Aorta (tissue), 5 donors: Measurements from ENCODE around the gene FBXW5. TPM values are rescaled to one million over a fixed set of nuclear protein-coding genes. Genes with fewer than 3 reads are reported as not detected.
A peak's percentile ranks its signal among the peaks of the same experiment; 100 is the strongest.

Experiments
- ATAC-seq: fragments of 200-7000 bp; cut with Tn5 transposase; one replicate; pipeline ENCODE4 v1.9.1; 2022; ENCODE audit warnings: moderate library complexity; ENCODE audit not compliant: low FRiP score
- DNase-seq, 2 donors: peaks; one replicate each; pipeline ENCODE4 v3.0.0-alpha.2; 2020
- H3K27ac ChIP-seq, 2 donors: one replicate each; pipeline ENCODE4 v1.5.1; 2013; ENCODE audit warnings: low read length in 2 of 2, mild to moderate bottlenecking in 2 of 2, moderate library complexity in 2 of 2, control low read depth in 1 of 2, inconsistent platforms in 1 of 2, low read depth in 1 of 2
- H3K27me3 ChIP-seq, 2 donors: one replicate each; pipeline ENCODE4 v1.6.1; 2013; ENCODE audit warnings: control low read depth in 1 of 2, low read length in 1 of 2, mild to moderate bottlenecking in 1 of 2, moderate library complexity in 1 of 2; ENCODE audit not compliant: insufficient read depth in 2 of 2, control insufficient read depth in 1 of 2
- H3K36me3 ChIP-seq, 2 donors: one replicate each; pipeline ENCODE4 v1.6.1; 2013; ENCODE audit warnings: control low read depth in 1 of 2, low read length in 1 of 2, mild to moderate bottlenecking in 1 of 2; ENCODE audit not compliant: insufficient read depth in 2 of 2, control insufficient read depth in 1 of 2
- H3K4me1 ChIP-seq, 2 donors: one replicate each; pipeline ENCODE4 v1.6.1; 2013; ENCODE audit warnings: low read length in 2 of 2, control low read depth in 1 of 2, mild to moderate bottlenecking in 1 of 2, moderate library complexity in 1 of 2; ENCODE audit not compliant: insufficient read depth in 2 of 2, control insufficient read depth in 1 of 2
- H3K4me3 ChIP-seq, 2 donors: one replicate each; pipeline ENCODE4 v1.5.1; 2013; ENCODE audit warnings: low read length in 2 of 2, control low read depth in 1 of 2, mild to moderate bottlenecking in 1 of 2
- H3K9me3 ChIP-seq: one replicate; pipeline ENCODE4 v1.6.1; 2013; ENCODE audit warnings: mild to moderate bottlenecking, low read length; ENCODE audit not compliant: control insufficient read depth
- WGBS, 2 donors: extraction: QIAGEN DNeasy Blood & Tissue Kit; methylation state at CpG; one replicate each; pipeline ENCODE4 v1.1.7; 2013; 5-methylcytosine and 5-hydroxymethylcytosine counted together
- intact Hi-C, 2 donors: fragments of 100-400 bp; cut with DNase I; formaldehyde crosslinking; loops; one replicate each; pipeline versions ENCODE4 v1.14.2 to v1.15.0; 2022
- polyA plus RNA-seq, 2 donors: library from polyadenylated mRNA; stranded (reverse); fragments of 200-250 nt; gene quantifications; one replicate each; pipeline ENCODE4 v1.2.3, GENCODE V29; 2013
- total RNA-seq, 2 donors: library from RNA; stranded (reverse); fragmentation: NEBNext Ultra II Directional; extraction: Animal tissue kit (Norgen Biotek cat#: 25700); gene quantifications; one replicate each; pipeline ENCODE4 v1.2.1, GENCODE V29; 2021
- donor health status: healthy with polysubstance abuse.
- donor health status: Bipolar disorder and iron deficiency.
- donor health status: DM: no; HTN: no; CAD: no.
- donor health status: DM: no; HTN: no; CAD: no.
- donor health status: DM: yes; HTN: yes; CAD: no.

The FBXW5 gene
- total and polyA plus RNA-seq, 4 donors = 92.5 to 191 (median 109) TPM

GRCh38 chr9:136979769-136980587 is 35.4 kb upstream of the FBXW5 start:
- Histone ChIP-seq H3K4me1 (no peaks in the 10 kb centered on the region), H3K4me3 (no peak overlapping the region), H3K36me3 (no peaks in the 10 kb centered on the region), H3K9me3 (no peaks in the 10 kb centered on the region), H3K27ac (no peak overlapping the region), H3K27me3 (no peaks in the 10 kb centered on the region)
- DNase-seq (no peak), ATAC-seq (no peak)
- 91 to 92% methylated on average over 23 to 26 of the region's 26 CpGs for WGBS, 2 donors
- intact Hi-C loops = no loop called here

- intact Hi-C loops = no loop called here
- Histone ChIP-seq H3K9me3 (no peaks in the 10 kb centered on the region), H3K27ac (no peak overlapping the region), H3K36me3 (no peaks in the 10 kb centered on the region), H3K4me1 (no peaks in the 10 kb centered on the region), H3K27me3 (no peaks in the 10 kb centered on the region), H3K4me3 (no peak overlapping the region)
- WGBS, 2 donors = 59 to 72% methylated on average over 24 to 41 of the region's 41 CpGs
- DNase-seq (peak in 1 of 2 donors; percentile 87), ATAC-seq (no peak)
These were observed 34.5 kb upstream of the FBXW5 start for GRCh38 chr9:136978865-136979544.

- Histone ChIP-seq H3K4me3 (peak overlapping the region in 1 of 2 donors; percentile 18), H3K27me3 (no peaks in the 10 kb centered on the region), H3K9me3 (no peaks in the 10 kb centered on the region), H3K27ac (no peak overlapping the region), H3K4me1 (no peaks in the 10 kb centered on the region), H3K36me3 (no peaks in the 10 kb centered on the region)
- intact Hi-C loops = no loop called here
- ATAC-seq (peak; percentile 76), DNase-seq (peak; percentile 80 to 91)
- 2 to 4% methylated on average over 60 to 78 of the region's 78 CpGs for WGBS, 2 donors
These were observed 33.7 kb upstream of the FBXW5 start for GRCh38 chr9:136978073-136978864.

- Histone ChIP-seq H3K27me3 (no peaks in the 10 kb centered on the region), H3K27ac (no peak overlapping the region), H3K36me3 (no peaks in the 10 kb centered on the region), H3K4me1 (no peaks in the 10 kb centered on the region), H3K4me3 (peak overlapping the region in 1 of 2 donors; percentile 18), H3K9me3 (no peaks in the 10 kb centered on the region)
- ATAC-seq = no peak
- intact Hi-C loops = no loop called here
- 13 to 14% methylated on average over 22 to 33 of the region's 33 CpGs for WGBS, 2 donors
- no peak for DNase-seq
These were observed 33.1 kb upstream of the FBXW5 start for GRCh38 chr9:136977649-136978072.

- no peak within 1 kb of the TSS for H3K27ac ChIP-seq
- H3K27me3 ChIP-seq = no peaks in the 10 kb centered on the region
- intact Hi-C loops = no loop called here
These were observed 32.7 kb upstream of the FBXW5 start, which contains the start of gene PTGDS for GRCh38 chr9:136977223-136977622. Gene PTGDS, plus strand, starts transcription at chr9:136977504. Its CDS starts 75 bp downstream, at chr9:136977579.

GRCh38 chr9:136975644-136976043 is 31.1 kb upstream of the FBXW5 start:
- Histone ChIP-seq H3K27ac (no peak overlapping the region), H3K4me3 (no peak overlapping the region), H3K9me3 (no peaks in the 10 kb centered on the region), H3K36me3 (no peaks in the 10 kb centered on the region), H3K4me1 (no peaks in the 10 kb centered on the region), H3K27me3 (no peaks in the 10 kb centered on the region)
- ATAC-seq (no peak), DNase-seq (no peak)
- 51 to 61% methylated on average over 8 to 14 of the region's 14 CpGs for WGBS, 2 donors
- intact Hi-C loops = no loop called here

More at GRCh38 chr9:136977223-136977622, 32.7 kb upstream of the FBXW5 start, which contains the start of gene PTGDS:
- Histone ChIP-seq H3K4me1 (no peaks in the 10 kb centered on the region), H3K9me3 (no peaks in the 10 kb centered on the region), H3K36me3 (no peaks in the 10 kb centered on the region), H3K4me3 (peak within 1 kb of the TSS in 1 of 2 donors; percentile 18)
- DNase-seq (no peak), ATAC-seq (peak; percentile 53)
- 64 to 74% methylated on average over 7 to 10 of the region's 10 CpGs for WGBS, 2 donors

GRCh38 chr9:136974817-136975535 is 30.4 kb upstream of the FBXW5 start:
- no peak overlapping the region for H3K4me3 ChIP-seq
- DNase-seq (no peak), ATAC-seq (no peak)
- intact Hi-C loops = no loop called here
- H3K27me3 ChIP-seq = no peaks in the 10 kb centered on the region
- H3K9me3 ChIP-seq = no peaks in the 10 kb centered on the region
- H3K4me1 ChIP-seq = no peaks in the 10 kb centered on the region
- WGBS, 2 donors = 78 to 79% methylated on average over 14 to 15 of the region's 15 CpGs
- no peak overlapping the region for H3K27ac ChIP-seq
- H3K36me3 ChIP-seq = no peaks in the 10 kb centered on the region
